ENCODE data around the gene PDE4B.
"Not testable (repeated sequence)": the region's sequence is repeated elsewhere in the genome, so short reads cannot be mapped to it uniquely, and the experiment has no call there.

PDE4B gene

DNA sequence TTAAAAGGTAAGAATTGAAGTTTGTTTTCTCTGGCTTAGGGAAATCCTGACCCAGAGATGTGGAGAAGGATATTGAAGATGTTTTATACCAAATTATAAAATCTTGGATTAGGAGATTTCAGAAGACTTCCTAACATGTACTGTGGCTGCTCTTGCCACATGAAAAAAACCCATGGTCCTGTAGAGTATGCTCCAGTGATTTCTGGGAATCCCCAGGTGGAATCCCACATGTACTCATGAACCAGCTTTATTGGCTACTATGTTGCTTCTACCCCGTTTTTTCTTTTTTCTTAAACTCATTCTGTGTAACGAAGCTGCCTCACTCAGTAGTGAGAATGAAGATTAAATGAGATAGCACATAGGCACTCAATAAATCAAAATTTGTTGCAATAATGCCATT is 608.5 kb downstream of the PDE4B start:
- no peak for DNase-seq (ENCODE audit: extremely low read depth in 1 of 2, low read depth in 1 of 2)

DNA sequence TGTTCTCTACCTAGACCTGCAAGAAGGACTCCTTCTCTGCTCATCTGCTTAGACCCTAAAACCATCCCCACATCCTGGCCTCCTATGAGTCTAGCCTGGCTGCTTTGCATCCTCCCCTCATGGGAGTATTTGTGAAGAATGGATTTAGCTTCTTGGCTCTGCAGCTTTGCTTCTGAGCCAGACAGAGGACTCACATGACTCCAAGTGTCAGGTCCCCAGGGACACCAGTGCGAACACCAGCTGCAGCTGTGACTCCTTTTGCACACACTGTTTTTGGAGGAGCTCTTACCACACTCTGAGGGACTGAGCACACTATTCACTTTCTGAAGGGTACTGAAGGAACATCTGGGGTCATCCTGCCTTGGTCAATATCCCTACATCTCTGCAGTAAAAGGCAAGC is 609.5 kb downstream of the PDE4B start:
- DNase-seq (ENCODE audit: extremely low read depth in 1 of 2, low read depth in 1 of 2) = no peak

DNA sequence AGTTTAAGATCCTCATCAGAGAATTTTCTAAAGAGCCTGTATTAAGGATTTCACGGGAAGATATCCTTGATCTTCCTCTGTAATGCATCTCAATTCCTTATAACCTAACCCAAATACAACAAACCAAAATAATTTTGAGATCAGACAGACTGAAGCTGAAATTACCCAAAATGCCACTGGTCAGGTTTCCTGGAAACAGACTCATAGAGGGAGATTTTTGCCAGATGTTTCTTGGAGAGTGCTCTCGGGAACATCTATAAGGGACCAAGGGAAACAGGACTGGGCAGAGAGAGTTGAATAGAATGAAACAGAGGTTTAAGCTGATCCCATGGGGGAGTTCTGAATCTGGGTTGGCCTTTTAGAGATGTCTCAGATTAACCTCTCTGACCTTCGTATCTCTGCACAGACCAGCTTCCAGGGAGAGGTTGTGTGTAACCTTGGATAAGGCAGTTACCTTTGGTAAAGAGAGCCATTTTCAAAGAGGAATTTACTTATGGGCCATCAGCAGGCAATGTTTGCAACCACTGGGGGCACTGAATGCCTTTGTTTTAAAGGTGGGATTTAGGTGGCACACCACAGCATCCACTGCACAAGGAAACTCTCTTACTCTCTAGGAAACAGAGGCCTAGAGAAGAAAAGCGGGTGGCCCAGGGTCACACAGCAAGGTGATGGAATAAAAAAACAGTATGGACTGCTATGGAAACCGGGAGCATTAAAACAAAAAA is 610.5 kb downstream of the PDE4B start:
- no peak for DNase-seq (ENCODE audit: extremely low read depth in 1 of 2, low read depth in 1 of 2)

DNA sequence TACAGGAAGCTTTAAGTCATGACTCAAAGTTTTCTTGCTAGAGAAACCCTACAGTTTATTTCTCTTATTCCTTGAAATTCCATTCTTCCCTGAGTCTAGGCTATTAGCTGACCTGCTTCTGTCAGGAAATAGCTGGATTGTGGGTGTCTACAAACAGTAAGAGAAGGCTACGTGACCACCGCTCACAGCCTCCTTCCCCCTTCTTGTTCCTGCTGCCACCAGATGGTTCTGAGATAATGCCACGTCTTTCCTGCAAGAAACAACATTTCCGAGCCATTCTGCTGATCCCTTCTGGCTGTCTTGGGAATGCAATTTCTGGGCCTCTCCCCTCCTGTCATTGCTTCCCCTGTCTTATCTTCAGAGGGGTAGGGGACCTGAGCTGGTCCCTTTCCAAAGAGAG is 612.4 kb downstream of the PDE4B start:
- no peak for DNase-seq (ENCODE audit: extremely low read depth in 1 of 2, low read depth in 1 of 2)

DNA sequence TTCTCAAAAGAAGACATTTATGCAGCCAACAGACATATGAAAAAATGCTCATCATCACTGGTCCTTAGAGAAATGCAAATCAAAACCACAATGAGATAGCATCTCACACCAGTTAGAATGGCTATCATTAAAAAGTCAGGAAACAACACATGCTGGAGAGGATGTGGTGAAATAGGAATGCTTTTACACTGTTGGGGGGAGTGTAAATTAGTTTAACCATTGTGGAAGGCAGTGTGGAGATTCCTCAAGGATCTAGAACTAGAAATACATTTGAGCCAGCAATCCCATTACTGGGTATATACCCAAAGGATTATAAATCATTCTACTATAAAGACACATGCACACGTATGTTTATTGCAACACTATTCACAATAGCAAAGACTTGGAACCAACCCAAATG is 618.8 kb downstream of the PDE4B start:
- not testable (repeated sequence) for DNase-seq (ENCODE audit: extremely low read depth in 1 of 2, low read depth in 1 of 2)

GRCh38 chr1:66412704-66413103 is 620.0 kb downstream of the PDE4B start:
- no peak for DNase-seq (ENCODE audit: extremely low read depth in 1 of 2, low read depth in 1 of 2)

- DNase-seq (ENCODE audit: extremely low read depth in 1 of 2, low read depth in 1 of 2) = no peak
These were observed 620.6 kb downstream of the PDE4B start for GRCh38 chr1:66413136-66413837.

GRCh38 chr1:66413838-66414175 is 621.1 kb downstream of the PDE4B start:
- no peak for DNase-seq (ENCODE audit: extremely low read depth in 1 of 2, low read depth in 1 of 2)

- no peak for DNase-seq (ENCODE audit: extremely low read depth in 1 of 2, low read depth in 1 of 2)
These were observed 622.6 kb downstream of the PDE4B start for GRCh38 chr1:66415281-66415680.

GRCh38 chr1:66415866-66416265 is 623.2 kb downstream of the PDE4B start:
- no peak for DNase-seq (ENCODE audit: extremely low read depth in 1 of 2, low read depth in 1 of 2)

DNA sequence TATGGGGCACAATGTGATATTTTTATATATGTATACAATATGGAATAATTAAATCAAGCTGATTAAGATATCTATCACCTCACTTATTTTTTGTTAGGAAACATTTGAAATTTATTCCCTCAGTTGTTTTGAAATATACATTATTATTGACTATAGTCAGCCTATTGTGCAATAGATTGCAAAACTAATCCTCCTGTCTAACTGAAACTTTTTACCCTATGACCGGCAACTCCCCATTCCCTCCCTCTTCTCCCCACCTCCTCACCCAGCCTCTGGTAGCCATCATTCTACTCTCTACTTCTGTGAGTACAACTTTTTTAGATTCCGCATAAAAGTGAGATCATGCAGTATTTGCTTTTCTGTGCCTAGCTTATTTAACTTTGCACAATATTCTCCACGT is 623.6 kb downstream of the PDE4B start:
- DNase-seq (ENCODE audit: extremely low read depth in 1 of 2, low read depth in 1 of 2) = no peak

DNA sequence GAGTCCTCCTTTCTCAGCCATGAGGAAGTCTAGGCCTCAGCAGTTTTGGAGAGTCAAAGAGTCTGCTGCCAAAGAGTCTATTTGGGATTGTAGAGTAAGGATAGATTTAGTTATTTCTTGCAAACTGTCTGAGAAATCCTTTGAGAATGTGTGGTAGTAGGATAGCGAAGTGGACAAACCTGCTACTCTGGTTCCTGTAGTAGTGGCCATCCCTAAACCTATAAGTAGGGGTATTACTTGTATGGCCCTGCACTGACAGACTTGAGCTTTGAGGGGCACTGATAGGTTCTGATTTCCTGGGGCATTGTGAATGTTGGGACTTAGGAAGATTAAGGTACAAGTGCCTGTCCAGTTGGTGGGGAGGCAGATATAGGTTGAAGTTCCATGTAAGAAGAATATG is 625.3 kb downstream of the PDE4B start:
- no peak for DNase-seq (ENCODE audit: extremely low read depth in 1 of 2, low read depth in 1 of 2)

DNA sequence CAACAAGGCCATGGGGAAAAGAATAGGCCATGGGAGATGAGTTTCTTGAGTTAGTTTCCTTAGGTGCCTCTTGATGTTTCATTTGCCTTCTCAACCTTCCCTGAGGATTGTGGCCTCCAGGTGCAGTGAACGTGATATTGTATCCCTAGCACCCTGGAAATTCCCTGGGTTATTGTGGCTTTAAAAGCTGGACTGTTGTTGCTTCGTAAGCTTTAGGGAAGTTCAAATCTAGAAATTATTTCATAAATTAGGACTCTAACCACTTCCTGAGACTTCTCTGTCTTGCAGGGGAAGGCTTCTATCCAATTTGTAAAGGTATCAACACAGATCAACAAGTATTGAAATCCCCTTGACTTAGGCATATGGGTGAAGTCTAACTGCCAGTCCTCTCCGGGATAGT is 627.5 kb downstream of the PDE4B start:
- not testable (repeated sequence) for DNase-seq (ENCODE audit: extremely low read depth in 1 of 2, low read depth in 1 of 2)

DNA sequence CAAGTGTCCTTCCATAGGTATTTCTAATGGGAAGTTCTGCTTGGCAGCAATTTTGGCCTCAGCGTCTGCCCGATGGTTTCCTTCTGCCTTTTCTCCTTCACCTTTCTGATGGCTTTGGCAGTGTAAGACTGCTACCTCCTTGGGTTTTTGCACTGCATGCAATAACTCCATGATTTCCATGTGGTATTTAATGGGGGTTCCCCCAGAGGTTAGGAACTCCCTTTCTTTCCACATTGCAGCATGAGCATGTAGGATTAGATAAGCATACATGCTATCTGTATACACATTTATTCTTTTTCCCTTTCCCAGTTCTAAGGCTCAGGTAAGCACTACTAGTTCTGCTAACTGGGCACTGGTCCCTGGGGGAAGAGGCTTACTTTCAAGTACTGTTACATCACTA is 628.2 kb downstream of the PDE4B start:
- DNase-seq (ENCODE audit: extremely low read depth in 1 of 2, low read depth in 1 of 2) = not testable (repeated sequence)

DNA sequence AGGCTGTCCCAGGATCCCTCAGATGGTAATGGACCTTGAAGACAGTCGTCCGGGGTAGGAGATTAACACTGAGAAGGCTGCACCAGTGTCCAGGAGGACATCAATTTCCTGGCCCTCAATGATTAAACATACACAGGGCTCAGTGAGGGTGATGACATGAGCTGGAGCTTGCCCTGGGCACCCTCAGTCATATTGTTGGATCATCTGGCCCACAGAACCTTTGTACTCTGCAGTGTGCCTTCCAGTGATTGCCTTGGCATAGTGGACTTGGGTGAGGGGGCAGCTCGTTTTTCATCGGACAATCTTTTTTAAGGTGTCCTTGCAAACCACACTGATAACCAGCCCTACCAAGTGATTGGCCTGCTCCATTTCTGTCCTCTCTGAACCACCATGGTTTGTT is 630.1 kb downstream of the PDE4B start:
- DNase-seq (ENCODE audit: extremely low read depth in 1 of 2, low read depth in 1 of 2) = no peak
